ENCODE measurements around the gene PRDM15.

PRDM15 gene

GRCh38 chr21:41763996-41764395, 115.1 kb downstream of the PRDM15 start:
- H3K27ac ChIP-seq = no peak overlapping the region
- H3K36me3 ChIP-seq = no peaks in the 10 kb centered on the region
- peaks cover 3% of the 10 kb centered on the region for H3K27me3 ChIP-seq (ENCODE audit: insufficient read depth, low read depth, severe bottlenecking)
- DNase-seq = no peak
- TF ChIP-seq CTCF (IDR thresholded peaks at IDR 0.05; ENCODE audit: low read depth, low read length) = no peak
- no peak overlapping the region for H3K4me3 ChIP-seq (ENCODE audit: low read depth, low read length)
- no peaks in the 10 kb centered on the region for H3K9me3 ChIP-seq (ENCODE audit: severe bottlenecking)

GRCh38 chr21:41763398-41763931, 115.7 kb downstream of the PRDM15 start:
- Histone ChIP-seq H3K36me3 (no peaks in the 10 kb centered on the region), H3K27ac (no peak overlapping the region), H3K4me3 (ENCODE audit: low read depth, low read length) (no peak overlapping the region), H3K27me3 (ENCODE audit: insufficient read depth, low read depth, severe bottlenecking) (peaks cover 3% of the 10 kb centered on the region), H3K9me3 (ENCODE audit: severe bottlenecking) (no peaks in the 10 kb centered on the region)
- DNase-seq = no peak
- TF ChIP-seq CTCF (IDR thresholded peaks at IDR 0.05; ENCODE audit: low read depth, low read length) = no peak

DNA sequence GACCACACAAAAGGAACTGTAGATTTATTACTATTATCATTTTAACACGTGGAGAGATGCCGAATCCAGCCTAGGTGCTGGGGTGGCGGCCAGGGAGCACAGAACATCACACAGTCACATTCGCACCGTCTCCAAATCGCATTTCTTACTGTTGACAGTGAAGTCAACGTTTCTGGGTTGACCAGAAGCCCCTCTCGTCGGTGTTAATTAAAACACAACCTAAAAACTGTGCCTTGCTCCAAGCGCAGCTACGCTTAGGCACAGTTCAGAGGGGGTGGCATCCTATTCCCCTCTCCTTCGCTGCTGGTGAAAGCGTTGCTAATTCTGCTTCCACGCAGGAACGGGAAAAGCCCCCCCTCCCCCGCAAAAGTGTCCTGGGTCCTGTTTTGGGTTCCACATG, 116.4 kb downstream of the PRDM15 start:
- H3K9me3 ChIP-seq (ENCODE audit: severe bottlenecking) = no peaks in the 10 kb centered on the region
- H3K27me3 ChIP-seq (ENCODE audit: insufficient read depth, low read depth, severe bottlenecking) = peaks cover 3% of the 10 kb centered on the region
- no peaks in the 10 kb centered on the region for H3K36me3 ChIP-seq
- DNase-seq = no peak
- H3K4me3 ChIP-seq (ENCODE audit: low read depth, low read length) = no peak overlapping the region
- H3K27ac ChIP-seq = no peak overlapping the region
- TF ChIP-seq CTCF (IDR thresholded peaks at IDR 0.05; ENCODE audit: low read depth, low read length) = no peak

DNA sequence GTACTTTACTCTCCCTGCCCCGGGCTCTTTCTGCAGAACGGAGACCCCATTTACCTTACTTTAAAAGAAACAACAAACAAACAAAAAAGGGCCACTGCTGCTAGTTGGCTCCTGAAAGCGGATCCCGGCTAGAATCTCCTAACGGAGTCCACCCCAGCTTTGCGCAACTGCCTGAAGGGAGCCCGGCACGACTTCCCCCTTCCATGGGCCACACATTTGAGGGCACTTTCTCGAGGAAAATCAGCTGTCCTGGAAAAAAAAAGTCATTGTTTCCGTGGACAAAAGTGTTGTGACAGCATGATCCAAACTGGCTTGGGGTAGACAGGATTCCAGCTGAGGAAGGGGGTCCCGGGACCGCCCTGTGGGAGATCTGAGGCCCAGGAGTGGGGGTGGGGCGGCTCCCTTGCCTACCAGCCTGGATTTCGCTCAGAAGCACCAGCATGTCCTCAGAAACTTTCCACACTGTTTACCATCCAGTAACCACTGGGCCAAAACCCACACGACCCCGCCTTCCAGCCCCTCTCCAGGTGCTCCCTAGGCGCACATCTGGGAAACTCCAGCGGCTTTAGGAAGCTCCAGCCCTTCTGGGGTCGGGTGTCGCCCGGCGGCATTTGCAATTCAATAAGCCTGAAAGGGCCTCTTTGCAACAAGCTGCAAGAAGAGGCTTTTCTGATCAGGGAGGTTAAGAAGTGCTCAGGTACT, 117.1 kb downstream of the PRDM15 start:
- Histone ChIP-seq H3K27me3 (ENCODE audit: insufficient read depth, low read depth, severe bottlenecking) (no peaks in the 10 kb centered on the region), H3K27ac (no peak overlapping the region), H3K36me3 (no peaks in the 10 kb centered on the region), H3K9me3 (ENCODE audit: severe bottlenecking) (no peaks in the 10 kb centered on the region), H3K4me3 (ENCODE audit: low read depth, low read length) (no peak overlapping the region)
- TF ChIP-seq CTCF (IDR thresholded peaks at IDR 0.05; ENCODE audit: low read depth, low read length) = no peak
- no peak for DNase-seq

GRCh38 chr21:41761211-41761933, 117.8 kb downstream of the PRDM15 start:
- no peaks in the 10 kb centered on the region for H3K27me3 ChIP-seq (ENCODE audit: insufficient read depth, low read depth, severe bottlenecking)
- no peak overlapping the region for H3K27ac ChIP-seq
- no peak for DNase-seq
- no peaks in the 10 kb centered on the region for H3K9me3 ChIP-seq (ENCODE audit: severe bottlenecking)
- no peaks in the 10 kb centered on the region for H3K36me3 ChIP-seq
- H3K4me3 ChIP-seq (ENCODE audit: low read depth, low read length) = no peak overlapping the region
- TF ChIP-seq CTCF (IDR thresholded peaks at IDR 0.05; ENCODE audit: low read depth, low read length) = no peak
